Measurements from ENCODE around the gene NBPF1.
A peak's percentile ranks its signal among the peaks of the same experiment; 100 is the strongest.
"Not testable (repeated sequence)": the region's sequence is repeated elsewhere in the genome, so short reads cannot be mapped to it uniquely, and the experiment has no call there.

NBPF1 gene

DNA sequence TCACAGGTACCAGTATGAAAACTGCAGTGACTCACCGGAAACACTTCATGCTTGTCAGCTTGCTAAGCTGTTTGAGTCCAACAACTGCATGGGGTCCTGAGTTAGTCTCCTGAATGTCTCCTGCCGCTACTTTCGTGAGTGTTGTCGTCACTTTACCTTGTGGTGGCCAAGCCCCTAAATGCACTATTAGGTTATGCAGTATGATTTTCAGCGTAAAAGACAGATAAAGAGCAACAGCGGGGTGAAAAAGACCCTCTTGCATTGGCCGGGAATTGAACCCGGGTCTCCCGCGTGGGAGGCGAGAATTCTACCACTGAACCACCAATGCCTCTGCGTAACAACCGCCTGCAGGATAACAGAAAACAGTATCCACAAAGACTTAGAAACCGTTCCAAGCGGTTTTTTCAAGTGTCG is 67.7 kb downstream of the NBPF1 start:
- DNase-seq (ENCODE audit: low read depth) = not testable (repeated sequence)

DNA sequence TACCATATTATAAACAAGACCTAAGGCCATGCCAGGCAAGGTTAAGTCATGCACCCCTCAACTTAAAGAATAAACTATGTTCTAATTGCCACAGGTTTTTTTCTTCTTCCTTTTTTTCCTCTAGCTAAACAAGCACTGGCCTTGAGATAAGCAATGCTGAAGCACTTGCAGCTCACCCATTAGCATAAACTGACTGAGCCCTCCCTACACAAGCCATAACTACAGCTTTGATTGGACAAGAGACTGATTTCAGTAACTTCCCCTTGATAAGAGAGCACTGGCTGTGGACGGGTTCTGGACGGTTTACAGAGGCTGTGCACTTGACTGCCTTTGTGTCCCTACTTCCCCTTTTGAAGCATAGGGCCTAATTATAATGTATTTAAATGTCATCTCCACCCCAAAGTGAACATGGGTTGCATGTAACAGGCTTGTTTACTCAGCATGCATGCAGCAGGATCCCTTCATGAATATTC is 72.9 kb downstream of the NBPF1 start:
- not testable (repeated sequence) for DNase-seq (ENCODE audit: low read depth)

DNA sequence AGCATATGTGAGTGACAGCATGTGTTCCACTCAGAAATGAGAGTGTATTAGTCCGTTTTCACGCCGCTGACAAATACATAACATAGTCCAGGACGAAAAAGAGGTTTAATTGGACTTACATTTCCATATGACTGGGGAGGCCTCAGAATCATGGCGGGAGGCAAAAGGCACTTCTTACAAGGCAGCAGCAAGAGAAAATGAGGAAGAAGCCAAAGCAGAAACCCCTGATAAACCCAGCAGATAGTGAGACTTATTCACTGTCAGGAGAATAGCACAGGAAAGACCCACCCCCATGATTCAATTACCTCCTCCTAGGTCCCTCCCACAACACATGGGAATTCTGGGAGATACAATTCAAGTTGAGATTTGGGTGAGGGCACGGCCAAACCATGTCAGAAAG is 75.8 kb downstream of the NBPF1 start:
- DNase-seq (ENCODE audit: low read depth) = not testable (repeated sequence)

DNA sequence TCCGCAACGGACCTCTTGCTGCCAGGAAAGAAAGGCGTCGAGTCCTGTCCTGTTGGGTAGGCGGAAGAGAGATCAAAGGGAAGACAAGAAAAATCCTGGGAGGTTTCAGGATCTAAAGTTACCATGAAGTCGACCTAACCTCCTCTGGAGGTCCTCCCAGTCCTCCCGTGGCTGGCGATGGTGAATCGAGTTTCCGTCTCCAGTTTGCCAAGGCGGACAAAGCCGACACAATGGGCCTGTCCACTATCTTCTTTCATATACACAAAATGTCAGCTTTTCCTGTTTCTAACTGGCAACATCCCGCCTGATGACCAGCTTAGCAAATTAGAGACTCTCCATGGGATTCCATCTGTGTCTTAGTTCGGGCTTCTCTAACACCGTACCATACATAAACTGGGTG is 76.6 kb downstream of the NBPF1 start:
- DNase-seq (ENCODE audit: low read depth) = not testable (repeated sequence)

DNA sequence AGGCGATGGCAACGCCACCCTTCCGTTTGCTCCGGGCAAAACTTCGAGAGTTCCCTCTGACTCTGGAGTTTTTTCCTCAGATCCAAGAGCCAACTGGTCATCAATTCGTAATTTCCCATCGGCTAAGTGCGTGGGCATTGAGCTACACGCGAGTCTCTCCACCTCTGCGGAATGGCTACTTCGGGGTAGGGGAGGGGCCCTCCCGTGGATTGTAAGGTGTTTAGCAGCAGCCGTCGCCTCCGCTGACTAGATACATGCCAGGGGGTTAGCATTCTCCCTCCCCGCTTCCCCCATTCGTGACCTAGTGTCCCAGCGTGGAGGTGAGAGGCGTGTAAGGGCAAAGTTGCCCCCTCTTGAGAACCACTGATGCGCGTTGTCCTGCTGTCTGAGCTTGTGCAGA is 77.5 kb downstream of the NBPF1 start:
- DNase-seq (ENCODE audit: low read depth) = not testable (repeated sequence)

DNA sequence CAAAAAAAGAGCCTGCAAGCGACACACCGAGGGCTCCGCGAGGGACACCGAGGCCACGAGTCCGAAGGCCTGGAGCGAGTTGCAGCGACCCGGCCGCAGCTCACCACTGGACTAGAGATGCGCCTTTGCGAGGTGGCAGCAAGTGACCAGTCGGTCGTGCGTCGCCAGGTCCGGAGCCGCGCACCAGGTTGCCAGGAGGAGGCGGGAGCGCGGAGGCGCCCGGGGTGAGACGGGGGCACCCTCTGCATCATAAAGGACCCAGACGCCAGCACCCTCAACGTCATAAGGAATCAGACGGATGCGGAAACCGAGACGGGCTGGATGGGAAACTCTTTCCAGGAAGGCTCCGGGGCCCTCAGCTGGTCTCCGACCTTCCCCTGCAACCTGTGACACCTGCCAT is 77.9 kb downstream of the NBPF1 start:
- not testable (repeated sequence) for DNase-seq (ENCODE audit: low read depth)

DNA sequence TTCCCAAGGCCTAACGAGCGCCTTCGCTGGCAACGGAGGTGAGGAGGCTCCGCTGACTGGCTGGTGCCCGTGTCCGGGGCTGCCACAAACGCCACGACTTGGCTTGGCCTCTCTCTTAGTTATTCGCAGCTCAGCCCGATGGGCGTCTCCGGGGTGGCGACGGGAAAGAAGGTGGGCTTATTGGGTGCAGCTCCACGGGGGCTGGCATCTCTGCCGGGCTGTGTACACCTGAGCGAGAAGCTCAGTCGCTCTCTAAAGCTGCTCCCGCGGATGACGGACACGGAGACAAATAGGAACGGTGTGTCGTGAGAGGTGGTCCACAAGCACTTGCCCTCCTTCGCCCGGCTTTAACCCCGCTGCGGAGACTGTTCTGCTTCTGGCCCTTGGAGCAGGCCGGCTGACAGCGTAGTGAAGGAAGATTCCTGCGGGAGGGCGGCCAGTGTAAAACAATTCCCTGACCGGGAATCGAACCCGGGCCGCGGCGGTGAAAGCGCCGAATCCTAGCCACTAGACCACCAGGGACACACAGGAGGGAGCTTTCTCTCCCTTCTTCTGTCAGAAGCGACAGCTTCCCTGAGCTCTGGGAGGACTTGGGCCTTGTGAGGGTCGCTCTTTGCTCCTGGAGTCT is 78.4 kb downstream of the NBPF1 start:
- DNase-seq (ENCODE audit: low read depth) = not testable (repeated sequence)

DNA sequence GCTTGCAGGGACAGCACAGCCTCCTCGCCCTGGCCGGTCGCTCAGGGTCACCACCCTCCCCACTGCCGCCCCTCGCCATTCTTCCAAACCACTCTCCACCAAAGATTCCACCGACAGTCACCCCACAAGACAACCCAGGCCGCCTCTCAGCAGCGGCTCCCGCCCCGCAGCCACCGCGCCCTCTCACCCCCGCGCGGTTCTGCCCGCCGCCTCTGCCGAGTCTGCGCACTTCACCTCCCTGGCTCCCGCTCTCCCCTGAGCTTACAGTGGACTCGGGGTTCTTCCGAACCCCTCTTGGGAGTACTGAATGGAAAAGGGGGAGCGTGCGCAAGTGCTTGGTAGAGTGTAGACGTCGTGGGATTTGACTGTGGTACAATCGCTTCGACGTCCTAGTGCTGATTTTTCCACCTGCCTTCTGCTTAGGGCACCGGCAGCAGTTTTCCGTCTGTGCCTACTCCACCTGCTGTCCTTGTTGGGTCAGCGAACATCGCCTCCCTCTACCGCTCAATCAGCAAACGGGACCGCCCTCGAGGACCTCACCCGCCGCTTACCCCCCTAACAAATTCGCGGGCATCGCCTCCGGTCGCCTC is 79.0 kb downstream of the NBPF1 start:
- DNase-seq (ENCODE audit: low read depth) = not testable (repeated sequence)

DNA sequence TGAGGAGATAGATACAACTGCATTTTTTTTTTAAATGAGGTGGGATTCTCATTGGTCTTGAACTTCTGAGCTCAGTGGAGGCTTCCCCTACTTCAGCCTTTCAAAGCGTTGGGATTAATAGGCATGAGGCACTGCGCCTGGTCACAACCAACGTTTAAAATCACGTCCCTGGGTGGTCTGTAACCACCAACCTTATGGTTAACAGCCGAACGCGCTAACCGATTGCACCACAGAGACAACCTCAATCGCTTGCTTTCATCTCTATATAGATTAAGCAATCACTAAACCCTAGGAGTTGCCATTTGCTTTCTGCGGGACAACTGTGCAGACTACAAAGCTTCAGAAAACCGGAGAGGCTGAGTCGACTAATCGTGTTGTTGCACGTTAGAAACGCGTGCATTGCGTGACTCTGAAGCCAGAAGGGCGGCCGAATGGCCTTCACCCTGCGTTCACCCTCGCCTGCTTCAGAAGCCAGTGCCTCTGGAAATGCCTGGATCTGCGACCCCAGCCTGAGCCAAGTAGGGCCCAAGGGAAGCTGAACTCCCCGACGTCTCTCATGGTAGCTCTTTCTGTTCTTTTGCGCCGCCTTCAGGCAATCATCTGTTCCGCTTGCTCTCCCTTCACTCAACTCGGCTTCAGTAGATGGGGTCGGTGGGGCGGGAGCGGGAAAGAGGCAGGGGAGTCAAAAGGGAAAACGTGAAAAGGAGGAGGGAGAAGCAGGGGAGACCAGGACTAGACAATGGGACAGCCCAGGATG is 81.0 kb downstream of the NBPF1 start:
- DNase-seq (ENCODE audit: low read depth) = not testable (repeated sequence)

DNA sequence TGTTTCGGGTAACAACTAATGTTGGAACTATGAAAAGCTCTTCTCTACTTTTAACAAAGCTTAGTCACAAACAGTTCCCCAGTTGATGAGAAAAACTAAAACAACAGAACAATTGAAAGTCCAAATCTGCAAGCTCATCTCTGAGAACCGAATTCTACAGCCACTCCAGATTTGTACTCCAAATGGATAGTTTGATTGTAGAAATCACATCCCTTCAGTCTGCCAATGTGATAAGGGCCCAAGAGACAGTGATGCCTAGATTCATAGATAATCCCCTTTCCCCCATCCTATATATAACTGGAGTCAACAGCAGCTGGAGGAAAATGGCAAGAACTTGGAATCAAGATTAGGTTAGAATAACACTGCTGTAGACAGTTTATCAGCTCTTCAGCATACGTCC is 85.0 kb downstream of the NBPF1 start:
- not testable (repeated sequence) for DNase-seq (ENCODE audit: low read depth)

DNA sequence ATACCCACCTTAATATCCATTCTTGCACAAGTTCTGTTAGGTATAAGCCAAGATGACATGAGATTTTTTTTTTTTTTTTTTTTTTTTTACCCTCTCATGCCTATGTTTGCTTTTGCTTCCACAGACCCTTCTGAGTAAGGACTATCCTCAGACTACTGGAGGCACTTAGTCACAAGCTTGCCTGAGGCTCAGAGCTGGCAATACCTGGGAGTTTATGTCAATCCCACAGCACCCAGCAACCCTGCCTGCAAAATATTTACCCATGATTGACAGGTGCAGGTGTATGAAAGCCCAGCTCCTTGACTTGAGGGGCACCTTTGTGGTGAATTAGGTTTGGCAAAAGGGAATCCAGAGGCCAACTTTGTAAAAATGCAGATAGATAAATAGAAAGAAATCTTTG is 87.6 kb downstream of the NBPF1 start:
- DNase-seq (ENCODE audit: low read depth) = not testable (repeated sequence)

DNA sequence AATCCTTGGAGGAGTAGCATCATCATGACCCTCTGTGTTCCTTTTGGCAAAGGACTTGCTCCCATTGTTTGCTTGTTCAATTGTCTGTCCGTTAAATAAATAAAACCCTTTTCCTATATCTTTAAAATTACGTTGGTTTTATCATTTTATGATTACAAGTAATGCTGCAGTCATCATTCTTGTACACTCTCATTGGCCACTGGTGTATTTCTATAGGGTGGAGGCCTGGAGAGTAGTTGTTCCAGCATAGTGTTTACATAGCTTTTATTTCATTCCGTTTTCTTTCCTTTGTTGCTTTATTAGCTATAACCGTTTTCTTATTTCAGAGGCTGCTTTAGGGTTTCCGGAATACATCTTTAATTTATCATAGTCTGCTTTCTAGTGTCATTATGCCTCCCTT is 91.7 kb downstream of the NBPF1 start:
- DNase-seq (ENCODE audit: low read depth) = not testable (repeated sequence)

DNA sequence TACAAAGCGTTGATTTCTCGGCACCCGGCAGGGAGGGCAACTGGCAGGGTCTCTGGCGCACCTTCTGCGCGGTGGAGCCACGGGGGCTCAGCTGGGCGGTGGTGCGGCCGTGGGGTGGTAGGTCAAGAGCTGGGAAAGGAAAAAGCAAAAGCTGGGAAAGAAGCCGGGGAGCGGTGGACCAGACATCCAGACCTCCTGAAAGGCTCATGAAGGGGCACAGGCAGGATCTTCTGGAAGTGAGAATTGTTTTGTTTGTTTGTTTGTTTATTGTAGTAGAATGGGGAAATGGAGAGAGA is 92.1 kb downstream of the NBPF1 start:
- DNase-seq (ENCODE audit: low read depth) = no peak

DNA sequence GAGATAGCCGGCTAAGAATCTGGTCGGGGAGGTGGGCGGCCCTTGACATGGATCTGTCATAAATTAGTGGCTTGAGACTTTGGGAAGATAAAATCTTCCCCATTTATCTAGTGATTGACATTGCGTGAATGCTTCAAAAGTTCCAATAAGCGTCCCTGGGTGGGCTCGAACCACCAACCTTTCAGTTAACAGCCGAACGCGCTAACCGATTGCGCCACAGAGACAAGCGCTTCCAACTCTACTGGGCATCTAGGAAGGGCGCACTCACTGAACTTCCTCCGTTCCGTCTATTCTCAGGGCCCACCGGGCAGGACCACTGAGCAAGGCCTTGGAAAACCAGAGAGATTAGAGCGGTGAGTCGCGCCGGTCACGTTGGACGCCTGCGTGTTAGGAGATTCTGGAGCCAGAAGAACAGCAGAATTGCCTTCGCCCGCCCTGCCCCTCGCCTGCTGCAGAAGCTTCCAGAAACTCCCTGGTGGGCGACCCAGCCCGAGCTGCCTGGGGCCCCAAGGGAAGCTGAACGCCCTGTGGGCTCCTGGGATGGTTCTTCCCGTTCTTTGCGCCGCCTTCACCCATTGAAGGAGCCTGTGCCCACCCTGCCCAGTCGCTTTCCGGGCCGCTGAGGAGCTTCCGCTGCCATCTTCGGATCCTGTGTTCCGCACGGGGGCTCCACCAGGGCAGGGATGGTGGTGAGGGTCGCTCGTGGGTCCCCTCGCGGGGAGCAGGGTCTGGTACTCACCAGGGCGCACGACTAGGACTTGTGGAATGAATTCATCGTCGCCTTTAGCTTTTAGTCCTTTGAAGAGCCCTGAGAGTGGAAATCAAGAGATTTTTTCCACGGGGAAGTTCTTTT is 92.7 kb downstream of the NBPF1 start:
- not testable (repeated sequence) for DNase-seq (ENCODE audit: low read depth)

DNA sequence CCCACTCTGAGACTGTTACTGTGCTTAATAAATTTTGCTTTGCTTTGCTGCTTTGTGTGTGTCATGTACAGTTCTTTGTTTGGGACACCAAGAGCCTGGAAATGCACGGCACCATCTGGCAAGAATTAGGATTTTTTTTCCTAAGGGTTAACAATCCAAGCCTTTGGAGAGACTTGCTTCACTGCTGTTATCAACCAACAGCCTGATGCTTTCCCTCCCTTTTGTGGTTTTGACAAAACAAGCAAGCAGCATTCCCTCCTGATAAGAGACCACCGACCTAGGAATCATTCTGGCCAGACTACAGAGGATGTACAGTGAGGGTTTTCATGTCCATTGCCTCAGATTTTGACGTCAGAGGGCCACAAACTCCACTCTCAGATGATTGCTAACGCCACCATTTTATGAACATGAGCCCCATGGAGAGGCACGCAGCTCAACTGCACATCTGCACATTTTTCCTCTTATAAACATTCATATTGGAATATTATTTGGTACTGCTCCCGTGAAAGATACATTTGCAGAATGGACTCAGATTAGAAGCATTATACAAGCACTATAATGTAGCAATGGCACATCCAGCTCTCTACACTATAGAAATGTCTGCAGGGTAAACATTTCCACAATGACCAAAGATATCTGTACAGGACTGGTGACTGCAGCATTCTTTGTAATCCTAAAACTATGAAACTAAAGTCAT is 94.0 kb downstream of the NBPF1 start:
- DNase-seq (ENCODE audit: low read depth) = not testable (repeated sequence)

DNA sequence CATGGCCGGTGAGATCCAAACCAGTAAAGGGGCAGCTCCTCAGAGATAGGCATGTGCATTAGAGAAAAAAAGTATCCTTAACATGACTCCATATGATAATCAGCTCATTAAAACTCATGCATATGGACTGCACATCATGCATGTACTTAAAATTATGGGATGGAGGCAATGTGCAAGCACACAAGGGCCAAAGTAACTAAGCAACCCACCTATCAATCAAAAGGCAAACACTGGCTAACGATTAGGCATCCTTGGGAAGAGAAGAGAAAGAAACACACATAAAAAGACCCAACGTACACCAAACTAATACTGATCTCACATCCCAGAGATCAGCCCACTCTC is 94.5 kb downstream of the NBPF1 start:
- DNase-seq (ENCODE audit: low read depth) = not testable (repeated sequence)

DNA sequence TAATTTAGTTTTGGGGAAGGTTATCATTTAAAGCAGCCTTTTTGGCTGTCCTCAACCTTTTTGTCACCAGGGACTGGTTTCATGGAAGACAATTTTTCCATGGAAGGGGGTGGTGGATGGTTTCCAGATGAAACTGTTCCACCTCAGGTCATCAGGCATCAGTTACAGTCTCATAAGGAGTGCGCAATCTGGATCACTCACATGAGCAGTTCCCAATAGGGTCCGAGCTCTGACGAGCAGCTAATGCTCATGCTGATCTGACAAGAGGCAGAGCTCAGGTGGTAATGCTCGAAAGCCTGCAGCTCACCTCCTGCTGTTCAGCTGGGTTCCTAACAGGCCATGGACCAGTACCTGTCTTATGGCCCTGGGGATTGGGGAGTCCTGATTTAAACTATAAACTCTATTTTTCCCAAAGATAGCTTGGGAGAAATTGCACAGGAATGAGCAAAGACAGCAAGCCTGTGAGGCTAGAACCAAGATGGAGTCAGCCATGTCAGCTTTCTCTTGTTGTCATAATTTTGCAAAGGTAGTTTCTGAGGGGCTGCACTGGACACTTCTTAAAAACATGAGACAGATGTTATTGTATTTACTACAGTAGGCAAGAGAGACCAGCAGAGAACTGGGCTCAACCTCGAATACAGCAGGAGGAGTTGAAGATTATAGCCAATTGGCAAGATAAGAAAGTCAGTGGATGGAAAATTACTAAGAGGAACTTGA is 96.5 kb downstream of the NBPF1 start:
- not testable (repeated sequence) for DNase-seq (ENCODE audit: low read depth)

DNA sequence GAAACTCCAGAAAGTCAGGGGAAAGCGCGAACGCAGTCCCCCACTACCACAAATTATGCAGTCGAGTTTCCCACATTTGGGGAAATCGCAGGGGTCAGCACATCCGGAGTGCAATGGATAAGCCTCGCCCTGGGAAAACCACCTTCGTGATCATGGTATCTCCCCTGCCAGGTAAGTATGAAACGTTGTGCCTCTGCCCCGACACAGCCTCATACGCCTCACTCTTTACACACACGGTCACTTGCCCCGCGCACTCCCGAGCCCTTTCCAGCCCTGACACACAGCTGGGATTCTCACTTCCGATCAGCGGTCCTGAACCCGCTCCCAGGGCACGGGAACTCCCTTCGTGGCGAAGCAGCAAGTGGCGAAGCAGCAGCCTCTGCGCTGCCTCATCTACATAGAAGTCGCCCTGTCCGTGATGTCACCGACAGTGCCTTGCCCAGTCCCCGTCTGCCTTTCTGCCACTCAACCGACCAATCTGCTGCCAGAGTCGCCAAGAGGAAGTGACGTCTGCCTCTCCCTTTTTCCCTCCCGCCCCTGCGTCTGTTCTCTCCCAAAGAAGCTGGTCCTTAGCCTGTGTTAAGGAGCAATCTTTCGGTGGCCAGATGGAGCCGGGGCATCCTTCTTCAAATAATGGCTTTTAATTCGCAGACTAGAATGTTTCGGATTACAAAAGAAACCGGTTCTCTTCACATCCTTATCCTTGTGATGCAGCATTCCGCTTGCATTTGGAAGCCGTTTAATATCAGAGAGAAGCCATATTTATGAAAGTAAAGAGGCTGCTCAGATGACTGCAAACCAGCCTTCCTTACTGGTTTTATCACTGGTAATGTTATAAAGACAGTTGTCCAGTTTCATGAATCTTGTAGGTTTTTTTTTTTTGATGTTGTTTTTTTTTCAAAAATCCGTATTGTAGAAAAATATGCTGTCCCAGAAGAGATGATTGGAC is 99.0 kb downstream of the NBPF1 start, which contains the start of gene RNU1-1:
TSS of gene RNU1-1 (minus strand) at position 179 of the 949 bp plus-strand sequence.
- peak; percentile 64 for DNase-seq (ENCODE audit: low read depth)

DNA sequence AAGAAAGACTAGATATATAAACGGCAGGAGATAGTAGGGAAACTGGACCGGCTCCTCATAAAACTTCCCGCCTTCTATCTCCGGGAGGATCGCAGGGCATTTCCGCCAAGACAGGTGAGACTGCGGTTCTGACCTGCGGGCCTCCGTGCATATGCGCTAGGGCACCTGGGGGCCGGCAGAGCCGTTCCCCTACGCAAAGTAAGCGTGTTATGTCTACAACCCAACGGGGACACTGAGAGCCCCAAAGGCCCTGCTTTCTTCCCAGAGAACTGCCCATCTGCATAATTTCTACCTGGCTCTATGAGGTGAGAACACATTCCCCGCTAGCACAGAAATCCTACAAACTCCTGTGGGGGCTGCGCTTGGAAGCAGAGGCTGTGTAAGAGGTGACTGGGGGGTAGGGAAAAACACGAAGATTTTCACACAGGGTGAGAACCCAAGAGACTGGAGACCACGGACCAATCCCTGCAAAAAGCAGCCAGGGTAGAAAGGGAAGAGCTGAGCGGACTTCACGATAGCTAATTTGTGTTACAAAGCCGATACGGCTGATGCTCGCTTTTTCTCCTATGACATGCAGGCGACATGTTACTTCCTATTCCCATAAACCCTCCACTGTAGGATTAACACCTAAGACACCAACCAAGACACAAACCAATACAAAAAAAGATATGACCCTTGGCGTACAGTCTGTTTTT is 99.8 kb downstream of the NBPF1 start:
- peak; percentile 43 for DNase-seq (ENCODE audit: low read depth)
